HG02623 (cell line): ENCODE data around the gene RELN.

Experiments
- ATAC-seq: cut with Tn5 transposase; IDR thresholded peaks from one replicate; pipeline ENCODE4 v1.9.1; 2021; ENCODE audit warnings: moderate library complexity; ENCODE audit not compliant: unreplicated experiment

Gene RELN

GRCh38 chr7:103731169-103731568 lies 258.3 kb downstream of the RELN start:
- ATAC-seq, result no peak

- no peak for ATAC-seq
These were observed 260.4 kb downstream of the RELN start for GRCh38 chr7:103729026-103729425.

- ATAC-seq, result no peak
These were observed 261.4 kb downstream of the RELN start for GRCh38 chr7:103727982-103728610.

- ATAC-seq, result no peak
These were observed 270.4 kb downstream of the RELN start for GRCh38 chr7:103719070-103719469.

GRCh38 chr7:103718482-103719061 lies 270.9 kb downstream of the RELN start:
- ATAC-seq, result no peak

GRCh38 chr7:103717574-103717973 lies 271.9 kb downstream of the RELN start:
- no peak for ATAC-seq

- no peak for ATAC-seq
These were observed 273.9 kb downstream of the RELN start for GRCh38 chr7:103715376-103716120.

- ATAC-seq, result no peak
These were observed 275.0 kb downstream of the RELN start for GRCh38 chr7:103714376-103714927.

- no peak for ATAC-seq
These were observed 276.3 kb downstream of the RELN start for GRCh38 chr7:103712991-103713778.

GRCh38 chr7:103711413-103711812 lies 278.0 kb downstream of the RELN start:
- no peak for ATAC-seq

- no peak for ATAC-seq
These were observed 279.2 kb downstream of the RELN start for GRCh38 chr7:103710247-103710646.

GRCh38 chr7:103706805-103707204 lies 282.7 kb downstream of the RELN start:
- ATAC-seq, result no peak

GRCh38 chr7:103705542-103705941 lies 283.9 kb downstream of the RELN start:
- no peak for ATAC-seq

GRCh38 chr7:103704701-103705100 lies 284.8 kb downstream of the RELN start:
- no peak for ATAC-seq

GRCh38 chr7:103702982-103703381 lies 286.5 kb downstream of the RELN start:
- no peak for ATAC-seq

- ATAC-seq, result no peak
These were observed 287.0 kb downstream of the RELN start for GRCh38 chr7:103702454-103702853.

GRCh38 chr7:103699032-103699431 lies 290.4 kb downstream of the RELN start:
- ATAC-seq, result no peak

GRCh38 chr7:103698064-103698463 lies 291.4 kb downstream of the RELN start:
- ATAC-seq, result no peak

- no peak for ATAC-seq
These were observed 293.9 kb downstream of the RELN start for GRCh38 chr7:103695521-103695920.

GRCh38 chr7:103694304-103694703 lies 295.2 kb downstream of the RELN start:
- ATAC-seq, result no peak

- no peak for ATAC-seq
These were observed 298.2 kb downstream of the RELN start for GRCh38 chr7:103691291-103691690.
